GOT3 (cell line): ENCODE data around the gene HOXA7.

Experiments used
- DNase-seq: peaks from one replicate; lab custom pipeline; 2025; ENCODE audit warnings: mixed read lengths; lab: John Stamatoyannopoulos, UW

The HOXA7 gene

GRCh38 chr7:27156508-27156898 lies at the start of gene HOXA7:
HOXA7 (minus strand) TSS chr7:27156675; CDS start chr7:27156545, 130 bp downstream.
- no peak for DNase-seq

GRCh38 chr7:27205325-27206280 lies 49.1 kb upstream of the HOXA7 start:
- DNase-seq: no peak

GRCh38 chr7:27204851-27205322 lies 48.4 kb upstream of the HOXA7 start:
- DNase-seq: no peak

DNA sequence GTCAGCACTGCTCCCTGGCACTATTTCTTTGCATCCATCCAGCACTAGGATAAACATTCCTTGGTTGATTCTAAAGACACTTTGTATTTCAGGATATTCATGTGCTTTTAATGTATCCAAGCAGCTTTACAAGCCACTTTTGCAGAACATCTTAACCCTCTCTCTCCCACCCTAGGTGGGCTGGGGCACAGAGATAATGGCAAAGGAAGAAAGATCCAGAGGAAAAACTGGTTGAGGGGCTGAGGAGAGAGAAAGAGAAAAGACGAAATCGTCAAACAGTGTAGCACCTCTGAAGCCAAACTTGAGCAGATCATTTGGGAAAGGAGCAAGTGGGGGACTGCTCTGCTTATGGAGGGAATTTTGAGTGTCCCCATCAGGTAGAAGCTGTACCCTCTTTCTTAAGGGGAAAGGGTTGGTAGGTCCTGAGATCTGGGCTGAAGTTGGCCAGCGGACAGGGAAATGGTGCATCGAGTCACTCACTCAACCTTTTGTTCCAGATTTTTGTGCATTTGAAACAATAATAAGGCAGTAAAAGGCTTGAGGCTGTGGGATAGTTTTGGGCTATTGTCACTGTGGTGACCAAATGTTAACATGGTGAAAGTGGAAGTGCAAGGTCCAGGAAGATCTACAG lies 47.6 kb upstream of the HOXA7 start:
- DNase-seq: no peak

GRCh38 chr7:27203365-27203953 lies 47.0 kb upstream of the HOXA7 start:
- no peak for DNase-seq

DNA sequence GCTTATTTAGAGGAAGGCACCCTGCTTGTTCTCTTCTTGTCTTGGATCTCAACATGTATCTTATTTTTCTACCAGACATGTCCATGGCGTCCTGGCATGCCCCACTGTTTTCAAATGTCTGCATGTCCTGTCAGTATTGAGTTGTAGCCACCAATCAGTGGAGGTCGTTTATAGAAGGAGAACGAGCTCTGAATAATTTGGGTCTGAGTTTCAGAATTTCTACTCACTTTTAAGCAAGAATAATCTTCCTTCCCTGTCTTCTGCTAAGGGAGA lies 46.3 kb upstream of the HOXA7 start:
- no peak for DNase-seq

DNA sequence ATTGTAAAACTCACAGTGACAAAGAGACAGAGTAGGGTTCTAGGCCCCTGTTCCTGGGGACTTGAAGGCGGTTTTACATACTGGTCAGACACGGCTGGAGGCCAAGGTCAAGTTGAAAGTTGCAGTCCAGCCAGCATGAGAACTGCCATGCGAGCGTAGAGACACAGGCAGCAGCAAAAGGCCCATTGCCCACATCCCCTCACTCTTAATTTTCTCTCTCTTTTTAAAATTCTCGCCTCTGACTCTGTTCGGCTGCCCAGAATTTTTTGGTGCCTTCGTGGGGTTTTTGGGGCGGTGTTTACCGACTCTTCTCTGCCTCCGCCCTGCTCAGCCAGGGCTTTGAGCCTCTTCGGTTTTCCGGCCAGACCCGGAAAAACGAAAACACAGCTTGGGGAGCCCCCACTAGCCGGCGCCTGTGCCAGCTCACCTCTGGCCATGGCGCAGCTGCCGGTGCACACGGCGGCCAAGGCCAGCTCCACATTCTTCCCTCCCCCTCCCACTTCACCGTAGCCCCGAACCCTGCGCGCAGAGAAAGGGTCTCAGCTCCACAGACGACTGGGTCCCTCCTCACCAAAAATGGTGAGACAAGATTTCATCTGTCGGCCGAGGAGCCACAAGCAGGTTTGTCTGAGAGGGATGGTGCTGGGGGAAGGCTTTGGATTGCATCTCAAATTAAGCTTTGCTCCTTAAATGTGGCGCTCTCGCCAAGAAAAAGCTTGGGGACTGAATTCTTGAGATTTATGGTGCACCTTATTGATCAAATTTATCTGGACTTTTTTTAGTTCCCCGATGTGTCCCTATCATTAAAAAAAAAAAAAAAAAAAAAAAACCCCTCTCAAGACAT lies 45.8 kb upstream of the HOXA7 start:
- DNase-seq: no peak

DNA sequence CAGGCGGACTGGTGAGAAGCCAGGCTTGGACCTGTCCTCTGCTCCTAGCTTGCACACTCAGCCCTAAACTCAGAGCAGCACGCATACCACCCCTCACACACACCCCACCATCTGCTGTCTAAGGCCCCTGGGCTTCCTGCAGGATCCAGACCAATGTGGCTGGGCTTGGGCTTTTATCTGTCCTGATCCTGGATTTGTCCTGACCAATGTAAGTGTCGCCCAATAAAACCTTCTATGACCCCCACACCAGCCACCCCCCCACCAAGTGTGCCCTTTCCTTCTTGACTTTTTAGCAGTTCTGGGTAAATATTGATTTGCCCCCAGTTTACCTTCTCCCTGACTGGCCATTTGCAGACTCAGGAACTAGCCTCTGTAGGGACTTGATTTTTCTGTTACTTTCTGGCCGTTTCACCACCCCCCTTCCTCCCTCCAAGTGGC lies 45.1 kb upstream of the HOXA7 start:
- no peak for DNase-seq

DNA sequence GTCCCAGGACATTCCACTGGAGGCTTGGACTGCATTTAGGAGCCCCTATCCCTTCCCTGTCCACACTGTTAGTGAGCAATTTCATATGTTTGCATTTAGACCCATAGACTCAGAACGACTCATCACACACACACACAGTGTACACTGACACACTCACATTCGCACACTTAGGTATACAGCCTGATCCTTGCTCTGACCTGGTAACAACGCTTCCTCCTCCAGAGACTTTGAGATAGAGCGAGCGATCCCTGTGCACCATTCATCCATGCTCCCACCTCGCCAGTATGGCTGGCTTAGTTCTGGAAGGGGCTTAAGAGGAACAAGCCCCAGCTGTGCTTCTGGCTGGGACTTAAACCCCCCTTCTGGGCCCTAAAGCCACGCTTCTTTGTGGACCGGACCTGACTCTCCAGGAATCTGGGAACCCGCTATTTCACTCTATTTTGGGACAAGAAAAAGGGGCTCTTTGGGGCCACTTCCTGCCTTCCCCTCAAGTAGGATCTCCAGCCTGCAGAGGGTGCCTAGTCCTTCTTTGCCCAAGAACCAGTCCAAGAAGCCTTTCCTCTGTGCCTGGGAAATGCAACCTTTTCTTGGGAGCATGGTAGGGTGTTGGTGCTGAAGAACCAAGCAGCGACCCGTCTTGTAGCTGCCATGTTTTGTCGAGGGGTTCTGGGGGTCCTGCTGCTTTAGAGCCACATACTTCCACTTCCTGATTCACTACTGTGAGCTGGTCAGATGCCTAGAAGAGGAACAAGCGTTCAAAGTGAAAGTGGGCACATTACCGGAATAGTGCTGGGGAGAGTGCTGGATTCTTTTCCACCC lies 44.5 kb upstream of the HOXA7 start:
- DNase-seq: no peak

DNA sequence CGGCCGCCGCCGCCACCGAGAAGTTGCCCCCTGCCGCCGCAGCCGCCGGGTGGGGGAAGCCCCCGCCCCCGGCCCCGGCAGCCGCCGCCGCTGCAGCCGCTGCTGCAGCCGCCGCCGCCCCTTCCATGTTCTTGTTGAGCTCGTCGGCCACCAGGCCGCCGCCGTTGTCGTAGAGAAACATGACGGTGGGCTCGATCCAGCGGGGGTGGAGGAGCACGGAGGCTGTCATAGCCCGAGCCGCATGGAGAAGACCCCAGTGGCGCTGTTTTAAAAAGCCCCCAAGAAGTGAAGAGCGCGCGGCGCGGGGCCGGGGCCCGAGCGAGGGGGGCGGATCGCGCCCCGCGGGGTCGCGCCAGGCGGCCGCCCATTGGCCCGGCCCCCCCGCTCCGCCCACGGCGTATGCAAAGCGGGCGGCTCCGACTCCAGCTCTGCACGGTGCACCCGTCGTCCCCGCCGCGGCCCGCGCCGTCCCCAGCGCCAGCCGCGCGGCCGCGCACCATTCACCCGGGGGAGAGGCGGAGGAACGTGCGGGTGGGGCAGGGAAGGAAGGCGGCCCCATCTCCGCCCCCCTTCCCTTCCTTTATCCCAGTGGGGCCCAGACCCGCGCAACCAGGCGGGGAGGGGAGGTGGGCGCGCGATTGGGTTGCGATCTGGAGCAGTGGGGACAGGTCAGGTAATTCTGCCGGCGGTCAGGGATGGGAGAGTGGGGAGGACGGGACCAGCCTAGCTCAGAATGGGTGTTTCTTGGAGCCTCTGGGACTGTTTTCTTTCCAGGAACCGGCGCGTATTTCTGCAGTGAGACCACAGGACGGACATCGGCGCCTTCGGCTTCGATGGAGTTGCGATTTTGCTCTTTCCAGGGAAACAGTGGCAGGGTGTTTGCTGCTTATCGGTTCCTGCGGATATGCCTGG lies 43.6 kb upstream of the HOXA7 start, which contains the start of gene HOXA13:
Gene HOXA13, minus strand, starts transcription at position 243 of the 912 bp plus-strand sequence. Its CDS starts 14 bp downstream, at position 229.
- no peak for DNase-seq

DNA sequence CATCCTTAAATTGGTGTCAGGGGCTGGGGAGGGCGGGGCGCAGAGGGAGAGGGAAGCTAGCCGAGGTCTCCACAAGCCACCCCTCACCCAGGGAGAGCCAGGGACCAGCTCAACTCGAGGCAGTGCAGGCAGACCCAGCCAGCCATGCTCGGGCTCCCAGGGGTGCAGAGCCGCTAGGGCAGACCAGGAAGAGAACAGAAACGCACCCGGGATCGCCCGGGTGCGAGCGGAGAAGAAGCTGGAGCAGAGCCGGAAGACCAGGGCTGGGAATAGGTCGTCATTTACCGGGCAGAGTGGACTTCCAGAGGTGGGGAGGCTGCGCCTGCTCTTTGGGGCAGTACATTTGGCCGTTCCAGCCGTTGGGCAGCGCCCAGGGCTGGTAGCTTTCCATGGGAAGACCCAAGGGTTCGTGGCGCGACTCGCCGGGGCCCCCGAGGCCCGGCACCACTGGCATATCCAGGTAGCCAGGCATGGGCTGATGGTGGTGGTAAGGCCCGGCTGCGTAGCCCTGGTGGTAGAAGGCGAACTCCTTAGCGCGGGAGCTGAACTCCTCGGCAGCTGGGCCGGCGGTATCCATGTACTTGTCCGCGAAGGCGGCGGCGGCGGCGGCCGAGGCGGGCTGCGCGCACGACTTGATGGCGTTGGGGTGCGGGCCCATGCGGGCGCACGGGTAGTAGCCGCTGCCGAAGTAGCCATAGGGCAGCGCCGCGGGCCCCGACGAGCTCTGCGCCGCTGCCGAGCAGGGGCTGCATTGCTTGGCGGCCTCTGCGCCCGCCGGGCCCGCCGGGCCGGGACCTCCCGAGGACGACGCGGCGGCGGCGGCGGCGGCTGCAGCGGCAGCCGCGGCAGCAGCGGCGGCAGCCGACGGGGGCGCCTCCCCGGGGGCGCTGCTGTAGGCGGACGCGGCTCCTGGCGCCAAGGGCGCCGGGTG lies 42.7 kb upstream of the HOXA7 start:
- DNase-seq: no peak

GRCh38 chr7:27198138-27198841 lies 41.8 kb upstream of the HOXA7 start:
- DNase-seq: no peak

GRCh38 chr7:27197137-27198042 lies 40.9 kb upstream of the HOXA7 start:
- DNase-seq: no peak

- no peak for DNase-seq
These were observed 39.9 kb upstream of the HOXA7 start for GRCh38 chr7:27196287-27196767.

- no peak for DNase-seq
These were observed 38.4 kb upstream of the HOXA7 start for GRCh38 chr7:27194686-27195379.

DNA sequence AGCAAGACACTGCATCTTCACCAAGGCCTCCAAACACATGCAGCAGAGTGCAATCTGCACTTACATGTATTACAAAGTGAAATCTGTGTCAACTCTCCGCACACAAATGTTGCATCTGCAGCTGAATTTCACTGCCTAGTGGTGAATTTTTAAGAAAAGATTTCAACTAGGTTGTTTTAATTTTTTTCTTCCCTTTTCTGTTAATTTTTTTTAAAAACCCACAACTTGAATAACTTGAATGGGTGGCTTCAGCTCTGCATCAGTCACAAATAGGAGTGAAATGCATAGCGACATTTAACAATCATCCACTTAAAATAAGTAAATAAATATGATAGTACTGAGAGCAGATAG lies 37.5 kb upstream of the HOXA7 start:
- DNase-seq: no peak
